HG03039 (cell line): Measurements from ENCODE around the gene RGS17.

Source experiments
- ATAC-seq: cut with Tn5 transposase; IDR thresholded peaks from one replicate; pipeline ENCODE4 v1.9.1; 2021; ENCODE audit warnings: mild to moderate bottlenecking, moderate library complexity; ENCODE audit not compliant: unreplicated experiment

The RGS17 gene

DNA sequence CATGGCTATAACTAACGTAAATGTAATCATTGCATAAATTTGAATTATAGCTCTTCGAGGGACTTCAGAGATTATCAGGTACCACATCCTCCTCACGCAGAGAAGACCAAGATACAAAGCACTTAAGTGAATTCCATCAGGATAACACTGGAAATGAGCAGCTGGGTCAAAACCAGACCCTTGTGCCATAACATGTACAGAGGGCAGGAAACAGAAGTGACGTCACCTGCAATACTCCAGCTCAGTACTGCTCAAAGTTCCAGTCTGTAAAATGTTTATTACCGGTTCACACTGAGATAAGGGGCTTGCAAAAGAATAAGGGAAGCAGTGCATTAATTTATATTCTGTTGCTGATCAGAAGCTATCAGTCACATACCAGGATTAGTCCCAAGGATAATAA is 45.8 kb downstream of the RGS17 start:
- no peak for ATAC-seq

- ATAC-seq, result no peak
These were observed 46.7 kb downstream of the RGS17 start for GRCh38 chr6:153084393-153084792.

- no peak for ATAC-seq
These were observed 47.2 kb downstream of the RGS17 start for GRCh38 chr6:153083869-153084268.

GRCh38 chr6:153081914-153082313 is 49.2 kb downstream of the RGS17 start:
- no peak for ATAC-seq

- no peak for ATAC-seq
These were observed 54.7 kb downstream of the RGS17 start for GRCh38 chr6:153076431-153076830.

DNA sequence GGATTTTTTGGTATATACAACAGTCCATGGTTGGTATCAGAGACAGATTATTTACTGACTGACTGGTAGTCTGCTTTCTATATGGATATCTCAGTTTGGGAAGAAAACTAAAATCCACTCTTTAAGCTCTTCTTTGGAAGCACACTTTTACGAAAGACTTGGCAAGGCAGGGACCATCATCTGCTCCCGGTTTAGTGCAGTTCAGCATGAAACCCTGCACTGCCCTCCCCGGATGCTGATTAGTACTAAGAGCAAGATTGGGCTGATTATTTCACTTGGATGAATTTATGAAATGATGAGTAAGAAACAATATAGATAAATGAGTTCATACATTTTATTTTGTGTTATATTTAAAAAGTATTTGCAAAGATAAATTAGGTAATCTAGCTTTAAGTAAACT is 56.3 kb downstream of the RGS17 start:
- ATAC-seq, result no peak

- no peak for ATAC-seq
These were observed 57.2 kb downstream of the RGS17 start for GRCh38 chr6:153073841-153074240.

GRCh38 chr6:153070756-153071155 is 60.3 kb downstream of the RGS17 start:
- no peak for ATAC-seq

GRCh38 chr6:153069897-153070296 is 61.2 kb downstream of the RGS17 start:
- ATAC-seq, result no peak

DNA sequence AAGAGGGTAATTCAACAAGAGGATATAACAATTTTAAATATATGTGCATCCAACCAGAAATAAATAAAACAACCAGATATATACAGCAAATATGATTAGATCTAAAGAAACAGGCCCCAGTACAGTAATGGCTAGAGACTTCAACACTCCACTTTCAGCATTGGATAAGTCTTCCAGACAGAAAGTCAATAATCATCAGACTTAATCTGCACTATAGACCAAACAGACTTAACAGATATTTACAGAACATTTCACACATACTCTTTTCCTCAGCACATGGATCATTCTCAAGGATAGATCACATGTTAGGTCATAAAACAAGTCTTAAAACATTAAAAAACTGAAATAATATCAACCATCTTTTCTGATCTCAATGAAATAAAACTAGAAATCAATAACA is 65.9 kb downstream of the RGS17 start:
- no peak for ATAC-seq

DNA sequence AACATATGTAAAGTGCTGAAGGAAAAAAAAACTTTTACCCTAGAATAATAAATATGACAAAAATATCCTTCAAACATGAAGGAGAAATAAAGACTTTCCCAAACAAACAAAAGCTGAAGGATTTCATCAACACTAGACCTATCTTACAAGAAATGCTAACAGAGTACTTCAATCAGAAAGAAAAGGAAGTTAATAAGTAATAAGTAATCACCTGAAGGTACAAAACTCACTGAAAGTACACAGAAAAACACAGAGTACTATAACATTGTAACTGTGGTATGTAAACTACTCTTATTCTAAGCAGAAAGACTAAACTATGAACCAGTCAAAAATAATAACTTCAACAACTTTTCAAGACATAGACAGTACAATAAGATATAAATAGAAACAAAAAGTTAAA is 67.1 kb downstream of the RGS17 start:
- no peak for ATAC-seq

- no peak for ATAC-seq
These were observed 68.6 kb downstream of the RGS17 start for GRCh38 chr6:153062516-153062915.

GRCh38 chr6:153059757-153060156 is 71.3 kb downstream of the RGS17 start:
- ATAC-seq, result no peak

GRCh38 chr6:153059311-153059710 is 71.8 kb downstream of the RGS17 start:
- ATAC-seq, result no peak

DNA sequence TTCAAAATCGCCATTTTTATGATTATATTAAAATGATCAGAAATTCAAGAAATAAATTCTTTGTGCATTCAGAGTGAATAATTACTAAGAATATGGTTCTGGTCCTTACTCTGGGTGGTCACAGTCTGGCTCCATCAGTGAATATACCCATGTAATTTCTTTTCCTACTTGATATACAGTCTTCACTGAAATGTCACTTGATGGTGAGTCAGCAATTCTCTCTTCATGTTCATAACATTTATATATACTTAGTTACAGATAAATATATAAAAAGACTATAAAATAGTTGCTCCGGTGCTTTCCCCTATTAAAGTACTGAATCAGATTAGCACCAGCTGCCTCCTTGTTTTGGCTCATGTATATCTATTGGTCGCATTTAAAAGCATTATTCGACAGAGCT is 72.2 kb downstream of the RGS17 start:
- ATAC-seq, result no peak

GRCh38 chr6:153058291-153058690 is 72.8 kb downstream of the RGS17 start:
- ATAC-seq, result no peak

- no peak for ATAC-seq
These were observed 74.8 kb downstream of the RGS17 start for GRCh38 chr6:153056308-153056707.

GRCh38 chr6:153051801-153052200 is 79.3 kb downstream of the RGS17 start:
- no peak for ATAC-seq

GRCh38 chr6:153048631-153049030 is 82.5 kb downstream of the RGS17 start:
- ATAC-seq, result no peak

DNA sequence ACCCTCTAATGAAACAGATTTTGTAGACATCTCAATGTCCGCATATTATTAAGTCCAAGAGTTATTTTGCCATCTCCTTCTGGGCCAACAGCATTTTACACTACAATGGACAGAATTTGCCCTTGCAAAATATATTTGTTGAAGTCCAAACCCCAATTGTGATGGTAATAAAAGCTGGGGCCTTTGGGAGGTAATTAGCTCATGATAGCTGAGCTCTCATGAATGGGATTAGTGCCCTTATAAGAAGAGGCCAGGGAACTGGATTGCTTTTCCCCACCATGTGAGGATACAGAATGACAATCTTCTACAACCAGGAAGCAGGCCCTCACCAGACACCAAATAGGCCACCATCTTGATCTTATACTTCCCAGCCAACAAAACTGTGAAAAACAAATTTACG is 83.7 kb downstream of the RGS17 start:
- ATAC-seq, result no peak

- no peak for ATAC-seq
These were observed 85.8 kb downstream of the RGS17 start for GRCh38 chr6:153045271-153045670.

DNA sequence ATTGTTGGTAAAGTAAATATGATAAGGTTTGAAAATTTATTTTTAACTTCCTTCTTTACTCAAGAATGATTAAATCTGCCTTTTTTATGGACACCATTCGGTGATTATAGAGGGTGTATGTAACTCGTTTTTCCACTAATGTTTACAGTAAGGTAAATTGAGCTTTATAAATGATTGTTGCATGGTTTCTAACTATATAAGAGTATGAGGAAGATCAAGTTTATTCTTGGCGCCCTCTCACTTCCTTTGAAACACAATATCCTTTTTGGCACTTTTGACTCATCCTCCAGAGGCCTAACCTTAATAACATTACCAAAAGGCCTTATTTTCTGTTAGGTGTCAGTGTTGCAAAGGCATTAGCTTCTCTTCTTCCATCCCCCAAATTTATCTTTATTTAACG is 86.8 kb downstream of the RGS17 start:
- no peak for ATAC-seq

GRCh38 chr6:153043719-153044118 is 87.4 kb downstream of the RGS17 start:
- ATAC-seq, result no peak
